NCI-H2107 (cell line): ENCODE measurements around the gene PUM1.
"Not testable (repeated sequence)": the region's sequence is repeated elsewhere in the genome, so short reads cannot be mapped to it uniquely, and the experiment has no call there.

Experiments used
- DNase-seq: peaks from one replicate; lab custom pipeline; 2025; lab: John Stamatoyannopoulos, UW

PUM1 gene

GRCh38 chr1:30964706-30965105, 100.8 kb downstream of the PUM1 start:
- DNase-seq, result no peak

GRCh38 chr1:30962609-30963508, 102.7 kb downstream of the PUM1 start:
- no peak for DNase-seq

- DNase-seq, result no peak
These were observed 107.8 kb downstream of the PUM1 start for GRCh38 chr1:30957560-30958222.

GRCh38 chr1:30955448-30956015, 110.0 kb downstream of the PUM1 start:
- DNase-seq, result no peak

- DNase-seq, result no peak
These were observed 111.8 kb downstream of the PUM1 start for GRCh38 chr1:30953685-30954084.

GRCh38 chr1:30952098-30952497, 113.4 kb downstream of the PUM1 start:
- DNase-seq, result no peak

GRCh38 chr1:30950700-30951099, 114.8 kb downstream of the PUM1 start:
- no peak for DNase-seq

- DNase-seq, result no peak
These were observed 115.5 kb downstream of the PUM1 start for GRCh38 chr1:30950053-30950452.

- not testable (repeated sequence) for DNase-seq
These were observed 116.1 kb downstream of the PUM1 start for GRCh38 chr1:30949487-30949838.

GRCh38 chr1:30948813-30949486, 116.6 kb downstream of the PUM1 start:
- DNase-seq, result not testable (repeated sequence)

GRCh38 chr1:30948278-30948677, 117.2 kb downstream of the PUM1 start:
- no peak for DNase-seq

GRCh38 chr1:30947212-30947611, 118.3 kb downstream of the PUM1 start:
- DNase-seq, result no peak

- DNase-seq, result no peak
These were observed 123.1 kb downstream of the PUM1 start for GRCh38 chr1:30942326-30942963.

- DNase-seq, result no peak
These were observed 125.0 kb downstream of the PUM1 start for GRCh38 chr1:30940541-30940940.

- DNase-seq, result no peak
These were observed 128.9 kb downstream of the PUM1 start for GRCh38 chr1:30936541-30937171.

GRCh38 chr1:30935758-30936157, 129.8 kb downstream of the PUM1 start:
- not testable (repeated sequence) for DNase-seq

GRCh38 chr1:30934613-30935012, 130.9 kb downstream of the PUM1 start:
- DNase-seq, result no peak

- DNase-seq, result no peak
These were observed 131.7 kb downstream of the PUM1 start for GRCh38 chr1:30933874-30934252.

- DNase-seq, result no peak
These were observed 134.8 kb downstream of the PUM1 start for GRCh38 chr1:30930631-30931173.

GRCh38 chr1:30929944-30930525, 135.5 kb downstream of the PUM1 start:
- DNase-seq, result no peak
